ENCODE data around the gene USB1.
A peak's percentile ranks its signal among the peaks of the same experiment; 100 is the strongest.
"Not testable (repeated sequence)": the region's sequence is repeated elsewhere in the genome, so short reads cannot be mapped to it uniquely, and the experiment has no call there.

USB1 gene

GRCh38 chr16:57969451-57970123 is 31.6 kb upstream of the USB1 start:
- no peak for DNase-seq (ENCODE audit: low read depth in 4 of 4, low spot score in 1 of 4)

DNA sequence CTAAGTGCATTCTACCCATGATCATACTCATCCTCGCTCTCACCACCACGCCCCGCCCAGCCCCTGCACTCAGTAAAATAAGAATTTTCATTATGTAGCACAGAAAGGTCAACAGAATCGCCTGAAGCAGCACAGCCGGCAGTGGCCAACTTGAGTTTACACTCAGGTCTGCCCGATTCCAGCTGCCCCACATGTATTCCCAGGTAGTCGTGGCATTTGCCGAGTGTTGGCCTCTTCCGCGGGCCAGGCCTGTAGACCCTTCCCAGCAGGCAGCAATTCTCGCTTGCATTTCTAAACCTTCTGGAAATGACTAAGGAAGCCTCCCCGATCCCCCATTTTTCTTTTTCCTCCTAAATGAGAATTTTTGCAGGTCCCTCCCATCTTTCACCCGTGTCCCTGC is 30.9 kb upstream of the USB1 start:
- no peak for DNase-seq (ENCODE audit: low read depth in 4 of 4, low spot score in 1 of 4)

- DNase-seq (ENCODE audit: low read depth in 4 of 4, low spot score in 1 of 4) = no peak
These were observed 30.2 kb upstream of the USB1 start, which contains the start of gene CNGB1 for GRCh38 chr16:57970970-57971369. TSS of gene CNGB1 (minus strand) at chr16:57971128. CDS start at chr16:57967286, 3,842 bp downstream.

DNA sequence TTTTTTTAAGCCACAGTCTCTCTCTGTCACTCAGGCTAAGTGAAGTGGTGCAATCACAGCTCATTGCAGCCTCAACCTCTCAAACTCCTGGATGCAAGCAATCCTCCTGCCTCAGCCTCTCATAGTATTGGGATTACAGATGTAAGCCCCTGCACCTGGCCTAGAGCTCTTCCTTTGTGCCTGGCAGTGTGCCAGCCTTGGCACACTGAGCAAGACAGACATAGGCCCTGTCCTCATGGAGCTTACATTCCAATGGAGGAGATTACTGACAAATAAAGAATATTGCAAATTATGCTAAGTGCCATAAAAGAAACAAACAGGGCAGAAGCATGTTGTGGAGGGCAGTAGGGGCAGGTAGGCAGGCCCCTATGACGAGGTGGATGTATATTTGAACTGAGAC is 29.4 kb upstream of the USB1 start:
- no peak for DNase-seq (ENCODE audit: low read depth in 4 of 4, low spot score in 1 of 4)

GRCh38 chr16:57972306-57972705 is 28.9 kb upstream of the USB1 start:
- DNase-seq (ENCODE audit: low read depth in 4 of 4, low spot score in 1 of 4) = no peak

DNA sequence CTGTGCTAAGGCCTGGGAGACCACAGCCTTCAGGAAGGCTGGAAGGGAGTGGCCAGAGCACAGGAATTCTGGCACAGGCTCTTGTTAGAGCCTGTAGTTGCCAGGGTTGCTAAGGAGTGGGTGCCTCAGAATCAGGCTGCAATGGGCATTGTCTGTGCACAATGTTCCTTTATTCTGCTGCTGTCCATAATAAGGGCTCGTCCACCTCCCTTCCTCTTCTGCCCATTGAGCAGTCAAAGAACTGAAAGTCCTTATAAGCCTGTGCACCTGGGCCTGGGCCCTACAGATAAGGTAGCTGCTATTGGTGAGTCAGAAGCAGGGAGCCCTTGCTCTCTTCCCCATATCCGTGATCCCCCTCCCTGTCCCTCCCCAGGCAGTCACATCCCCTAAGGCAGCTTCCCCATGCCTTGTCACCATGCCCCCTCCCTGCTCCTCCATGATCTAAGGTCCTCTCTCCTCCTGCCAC is 24.8 kb upstream of the USB1 start:
- DNase-seq (ENCODE audit: low read depth in 4 of 4, low spot score in 1 of 4) = no peak

GRCh38 chr16:57977418-57978069 is 23.7 kb upstream of the USB1 start:
- DNase-seq (ENCODE audit: low read depth in 4 of 4, low spot score in 1 of 4) = no peak

DNA sequence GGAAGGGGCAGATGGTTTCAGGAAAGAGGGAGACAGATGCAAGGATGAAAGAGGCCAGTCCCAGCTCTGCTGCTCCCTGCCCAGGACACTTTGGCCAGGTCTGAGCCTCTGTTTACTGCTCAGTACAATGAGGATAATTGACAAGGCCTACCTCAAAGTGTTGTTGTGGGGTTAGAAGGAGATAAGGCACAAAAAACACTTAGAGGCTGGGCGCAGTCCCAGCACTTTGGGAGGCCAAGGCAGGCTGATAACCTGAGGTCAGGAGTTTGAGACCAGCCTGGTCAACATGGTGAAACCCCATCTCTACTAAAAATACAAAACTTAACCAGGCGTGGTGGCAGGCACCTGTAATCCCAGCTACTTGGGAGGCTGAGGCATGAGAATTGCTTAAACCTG is 23.1 kb upstream of the USB1 start:
- DNase-seq (ENCODE audit: low read depth in 4 of 4, low spot score in 1 of 4) = not testable (repeated sequence)

GRCh38 chr16:57979006-57979585 is 22.1 kb upstream of the USB1 start:
- DNase-seq (ENCODE audit: low read depth in 4 of 4, low spot score in 1 of 4) = no peak

DNA sequence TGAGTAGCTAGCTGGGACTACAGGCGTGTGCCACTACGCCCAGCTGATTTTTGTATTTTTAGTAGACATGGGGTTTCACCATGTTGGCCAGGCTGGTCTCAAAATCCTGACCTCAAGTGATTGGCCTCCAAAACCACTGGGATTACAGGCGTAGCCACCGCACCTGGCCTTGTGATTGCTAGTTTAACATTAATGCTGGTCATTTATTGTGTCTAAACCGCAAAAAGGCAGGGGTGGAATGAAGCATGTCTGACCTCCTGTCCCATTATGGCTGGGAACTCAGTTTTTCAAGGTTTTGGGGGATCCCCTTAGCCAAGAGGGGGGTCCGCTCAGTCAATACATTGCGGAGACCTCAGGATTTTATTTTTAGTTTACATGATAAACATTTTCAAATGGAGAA is 19.6 kb upstream of the USB1 start:
- no peak for DNase-seq (ENCODE audit: low read depth in 4 of 4, low spot score in 1 of 4)

- DNase-seq (ENCODE audit: low read depth in 4 of 4, low spot score in 1 of 4) = no peak
These were observed 18.8 kb upstream of the USB1 start for GRCh38 chr16:57982385-57982784.

DNA sequence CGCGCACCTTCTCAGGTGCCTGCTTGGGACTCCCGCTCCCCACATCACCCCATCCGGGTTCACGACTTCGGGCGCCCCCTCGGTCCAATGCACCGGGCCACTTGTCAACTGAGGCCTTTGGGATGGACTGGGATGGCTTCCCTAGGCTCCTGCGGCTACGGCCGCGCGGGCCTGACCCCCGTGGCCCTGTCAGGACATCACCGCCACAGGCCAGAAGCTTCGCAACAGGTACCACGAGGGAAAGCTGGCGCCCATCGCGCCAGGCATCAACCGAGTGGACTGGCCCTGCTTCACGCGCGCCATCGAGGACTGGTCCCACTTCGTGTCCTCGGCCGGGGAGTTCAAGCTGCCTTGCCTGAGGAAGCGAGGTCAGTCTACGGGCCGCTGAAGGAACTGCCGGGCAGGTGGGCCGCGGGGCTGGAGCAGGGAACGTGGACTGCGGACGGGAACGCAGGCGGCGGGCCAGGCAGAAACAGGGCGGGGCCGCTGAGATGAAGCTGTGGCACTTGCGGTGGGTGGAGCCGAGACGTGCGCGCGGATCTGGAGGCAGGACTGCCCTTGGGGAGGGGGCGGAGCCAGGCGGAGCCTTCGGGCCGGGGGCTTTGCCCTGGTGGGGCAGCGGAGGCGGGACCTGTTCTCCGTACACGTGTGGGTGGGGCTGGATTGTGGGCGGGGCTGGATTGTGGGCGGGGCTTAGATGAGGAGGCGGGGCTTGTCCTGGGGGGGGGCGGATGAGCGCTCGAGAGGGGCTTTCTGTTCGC is 16.6 kb upstream of the USB1 start:
- DNase-seq (ENCODE audit: low read depth in 4 of 4, low spot score in 1 of 4) = peak; percentile 72 to 90 (median 84)

GRCh38 chr16:57985204-57986181 is 15.7 kb upstream of the USB1 start:
- DNase-seq (ENCODE audit: low read depth in 4 of 4, low spot score in 1 of 4) = no peak

- DNase-seq (ENCODE audit: low read depth in 4 of 4, low spot score in 1 of 4) = no peak
These were observed 15.0 kb upstream of the USB1 start for GRCh38 chr16:57986196-57986595.

- no peak for DNase-seq (ENCODE audit: low read depth in 4 of 4, low spot score in 1 of 4)
These were observed 13.6 kb upstream of the USB1 start for GRCh38 chr16:57987441-57988177.

DNA sequence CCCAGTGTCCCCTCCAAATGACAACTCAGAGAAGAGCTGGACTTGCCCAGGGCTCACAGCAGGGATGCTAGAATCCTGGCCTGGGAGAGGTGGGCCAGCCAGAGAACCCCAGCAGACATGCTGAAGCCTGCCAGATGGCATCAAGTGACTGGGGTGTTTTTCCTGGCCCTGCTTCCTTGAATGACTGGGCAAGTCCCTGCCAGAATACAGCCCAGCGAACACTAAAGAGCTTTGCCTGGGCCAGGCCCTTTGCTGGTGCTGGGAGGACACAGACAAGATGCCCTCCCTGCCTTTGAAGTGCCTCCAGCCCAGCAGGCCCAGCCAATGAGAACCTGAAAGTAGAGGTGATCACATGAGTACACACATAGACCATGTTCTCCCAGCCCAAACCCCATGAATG is 12.3 kb upstream of the USB1 start:
- no peak for DNase-seq (ENCODE audit: low read depth in 4 of 4, low spot score in 1 of 4)

GRCh38 chr16:57991551-57992059 is 9.6 kb upstream of the USB1 start:
- DNase-seq (ENCODE audit: low read depth in 4 of 4, low spot score in 1 of 4) = no peak

GRCh38 chr16:57992084-57992483 is 9.1 kb upstream of the USB1 start:
- no peak for DNase-seq (ENCODE audit: low read depth in 4 of 4, low spot score in 1 of 4)

- DNase-seq (ENCODE audit: low read depth in 4 of 4, low spot score in 1 of 4) = no peak
These were observed 7.8 kb upstream of the USB1 start for GRCh38 chr16:57993438-57993837.

DNA sequence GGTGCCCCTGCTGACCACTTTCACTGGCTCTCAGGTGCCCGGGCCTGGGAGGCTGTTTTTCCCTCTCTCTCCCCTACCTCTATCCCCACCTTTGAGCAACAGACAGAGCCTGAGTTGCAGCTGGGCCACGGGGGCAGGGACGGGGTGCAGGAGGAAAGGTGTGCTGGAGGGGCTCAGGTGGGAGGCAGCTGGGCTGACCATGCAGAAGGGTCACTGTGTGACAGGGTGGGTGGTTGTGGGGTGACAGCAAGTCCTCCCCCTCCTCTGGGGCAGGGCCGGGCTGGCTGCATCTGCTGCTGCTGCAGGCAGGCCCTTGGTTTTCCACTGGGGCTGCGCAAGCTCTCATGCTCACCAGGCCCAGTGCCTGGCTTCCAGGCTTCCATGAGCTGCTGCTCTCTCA is 7.3 kb upstream of the USB1 start:
- no peak for DNase-seq (ENCODE audit: low read depth in 4 of 4, low spot score in 1 of 4)
